Measurements from ENCODE around the gene TMOD3.

DNA sequence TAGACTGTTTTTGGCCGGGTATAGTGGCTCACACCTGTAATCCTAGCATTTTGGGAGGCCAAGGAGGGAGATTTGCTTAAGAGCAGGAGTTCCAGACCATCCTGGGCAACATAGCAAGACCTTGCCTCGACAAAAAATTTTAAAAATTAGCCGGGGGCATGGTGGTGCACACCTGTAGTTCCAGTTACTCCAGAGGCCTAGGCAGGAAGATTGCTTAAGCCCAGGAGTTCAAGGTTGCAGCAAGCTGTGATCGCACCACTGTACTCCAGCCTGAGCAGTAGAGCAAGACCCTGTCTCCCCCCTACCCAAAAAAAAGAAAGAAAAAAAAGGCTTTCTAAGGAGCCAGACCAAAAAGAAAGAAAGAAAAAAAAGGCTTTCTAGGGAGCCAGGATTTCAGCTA, 36.7 kb downstream of the TMOD3 start:
- TF ChIP-seq YY1 (IDR thresholded peaks at IDR 0.05; ENCODE audit: low read depth, low read length) (no peak), POLR2A (IDR thresholded peaks at IDR 0.05; ENCODE audit: control extremely low read depth in 1 of 2, low read depth in 2 of 2, low read length in 2 of 2) (no peak), TCF12 (IDR thresholded peaks at IDR 0.05; ENCODE audit: low read depth, low read length) (no peak), SP2 (IDR thresholded peaks at IDR 0.05; ENCODE audit: low read length) (no peak), CHD2 (IDR thresholded peaks at IDR 0.05; ENCODE audit: low read length) (no peak)
- TF ChIP-seq, protein P1, sequence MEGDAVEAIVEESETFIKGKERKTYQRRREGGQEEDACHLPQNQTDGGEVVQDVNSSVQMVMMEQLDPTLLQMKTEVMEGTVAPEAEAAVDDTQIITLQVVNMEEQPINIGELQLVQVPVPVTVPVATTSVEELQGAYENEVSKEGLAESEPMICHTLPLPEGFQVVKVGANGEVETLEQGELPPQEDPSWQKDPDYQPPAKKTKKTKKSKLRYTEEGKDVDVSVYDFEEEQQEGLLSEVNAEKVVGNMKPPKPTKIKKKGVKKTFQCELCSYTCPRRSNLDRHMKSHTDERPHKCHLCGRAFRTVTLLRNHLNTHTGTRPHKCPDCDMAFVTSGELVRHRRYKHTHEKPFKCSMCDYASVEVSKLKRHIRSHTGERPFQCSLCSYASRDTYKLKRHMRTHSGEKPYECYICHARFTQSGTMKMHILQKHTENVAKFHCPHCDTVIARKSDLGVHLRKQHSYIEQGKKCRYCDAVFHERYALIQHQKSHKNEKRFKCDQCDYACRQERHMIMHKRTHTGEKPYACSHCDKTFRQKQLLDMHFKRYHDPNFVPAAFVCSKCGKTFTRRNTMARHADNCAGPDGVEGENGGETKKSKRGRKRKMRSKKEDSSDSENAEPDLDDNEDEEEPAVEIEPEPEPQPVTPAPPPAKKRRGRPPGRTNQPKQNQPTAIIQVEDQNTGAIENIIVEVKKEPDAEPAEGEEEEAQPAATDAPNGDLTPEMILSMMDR (IDR thresholded peaks at IDR 0.05; ENCODE audit: control extremely low read depth in 1 of 3, insufficient read depth in 1 of 3, low read depth in 1 of 3, low read length in 3 of 3) = no peak
- TF ChIP-seq, protein P2, sequence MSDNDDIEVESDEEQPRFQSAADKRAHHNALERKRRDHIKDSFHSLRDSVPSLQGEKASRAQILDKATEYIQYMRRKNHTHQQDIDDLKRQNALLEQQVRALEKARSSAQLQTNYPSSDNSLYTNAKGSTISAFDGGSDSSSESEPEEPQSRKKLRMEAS (IDR thresholded peaks at IDR 0.05) = no peak
